Thyroid gland (tissue), 4 donors: Measurements from ENCODE around the gene MMP24OS.

Experiments used
- CTCF ChIP-seq, 6 experiments: fragments of 200-600 bp in 3 of 6; fragments of 450-650 bp in 3 of 6; sonication (generic) in 3 of 6; IDR thresholded peaks; one replicate each; pipeline ENCODE4 v1.5.1; 2016 to 2019; ENCODE audit warnings: antibody characterized with exemption in 6 of 6, mild to moderate bottlenecking in 2 of 6, inconsistent platforms in 1 of 6, moderate library complexity in 1 of 6
- POLR2A ChIP-seq, 2 donors: fragments of 450-650 bp; IDR thresholded peaks; one replicate each; pipeline ENCODE4 v1.6.1; 2017; ENCODE audit warnings: antibody characterized with exemption in 2 of 2, mild to moderate bottlenecking in 2 of 2, moderate library complexity in 1 of 2

GRCh38 chr20:35305682-35306556, 28.0 kb upstream of the MMP24OS start:
- TF ChIP-seq CTCF (IDR thresholded peaks at IDR 0.05) (no peak), POLR2A (IDR thresholded peaks at IDR 0.05) (no peak)
